ENCODE data around the gene KCTD14.
"Not testable (repeated sequence)": the region's sequence is repeated elsewhere in the genome, so short reads cannot be mapped to it uniquely, and the experiment has no call there.

The KCTD14 gene

GRCh38 chr11:77990981-77991380 lies 32.1 kb downstream of the KCTD14 start:
- in situ Hi-C loops (cut with MboI; ENCODE audit: low pct_unique_long_range_greater_than_20kb, low sequenced_read_pairs), result no loop called here
- no peak for DNase-seq

- DNase-seq; in situ Hi-C loops (cut with MboI; ENCODE audit: low pct_unique_long_range_greater_than_20kb, low sequenced_read_pairs): not testable (repeated sequence)
Observed at GRCh38 chr11:77986456-77986855, 36.6 kb downstream of the KCTD14 start.

- in situ Hi-C loops (cut with MboI; ENCODE audit: low pct_unique_long_range_greater_than_20kb, low sequenced_read_pairs), result no loop called here
- no peak for DNase-seq
Observed at GRCh38 chr11:77981346-77981947, 41.6 kb downstream of the KCTD14 start.

- in situ Hi-C loops (cut with MboI; ENCODE audit: low pct_unique_long_range_greater_than_20kb, low sequenced_read_pairs), result no loop called here
- DNase-seq, result no peak
Observed at GRCh38 chr11:77968337-77968736, 54.7 kb downstream of the KCTD14 start.

GRCh38 chr11:77967753-77968152 lies 55.3 kb downstream of the KCTD14 start:
- in situ Hi-C loops (cut with MboI; ENCODE audit: low pct_unique_long_range_greater_than_20kb, low sequenced_read_pairs), result no loop called here
- DNase-seq, result no peak

GRCh38 chr11:77967121-77967520 lies 56.0 kb downstream of the KCTD14 start:
- DNase-seq, result no peak
- in situ Hi-C loops (cut with MboI; ENCODE audit: low pct_unique_long_range_greater_than_20kb, low sequenced_read_pairs), result no loop called here

GRCh38 chr11:77966338-77966737 lies 56.7 kb downstream of the KCTD14 start:
- DNase-seq, result no peak
- in situ Hi-C loops (cut with MboI; ENCODE audit: low pct_unique_long_range_greater_than_20kb, low sequenced_read_pairs), result no loop called here

Data from KBM-7 (cell line).